ENCODE measurements around the gene SIPA1L3.

GRCh38 chr19:37936166-37936565, 29.2 kb downstream of the SIPA1L3 start:
- TF ChIP-seq EZH2 (IDR thresholded peaks at IDR 0.05; ENCODE audit: borderline replicate concordance, low read depth, low read length, poor library complexity, severe bottlenecking) = no peak
- TF ChIP-seq, protein P1, sequence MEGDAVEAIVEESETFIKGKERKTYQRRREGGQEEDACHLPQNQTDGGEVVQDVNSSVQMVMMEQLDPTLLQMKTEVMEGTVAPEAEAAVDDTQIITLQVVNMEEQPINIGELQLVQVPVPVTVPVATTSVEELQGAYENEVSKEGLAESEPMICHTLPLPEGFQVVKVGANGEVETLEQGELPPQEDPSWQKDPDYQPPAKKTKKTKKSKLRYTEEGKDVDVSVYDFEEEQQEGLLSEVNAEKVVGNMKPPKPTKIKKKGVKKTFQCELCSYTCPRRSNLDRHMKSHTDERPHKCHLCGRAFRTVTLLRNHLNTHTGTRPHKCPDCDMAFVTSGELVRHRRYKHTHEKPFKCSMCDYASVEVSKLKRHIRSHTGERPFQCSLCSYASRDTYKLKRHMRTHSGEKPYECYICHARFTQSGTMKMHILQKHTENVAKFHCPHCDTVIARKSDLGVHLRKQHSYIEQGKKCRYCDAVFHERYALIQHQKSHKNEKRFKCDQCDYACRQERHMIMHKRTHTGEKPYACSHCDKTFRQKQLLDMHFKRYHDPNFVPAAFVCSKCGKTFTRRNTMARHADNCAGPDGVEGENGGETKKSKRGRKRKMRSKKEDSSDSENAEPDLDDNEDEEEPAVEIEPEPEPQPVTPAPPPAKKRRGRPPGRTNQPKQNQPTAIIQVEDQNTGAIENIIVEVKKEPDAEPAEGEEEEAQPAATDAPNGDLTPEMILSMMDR (conservative IDR thresholded peaks at IDR 0.05; ENCODE audit: low read depth, low read length) = no peak

All from A673 (cell line).